GM12878 (cell line): ENCODE measurements around the gene NRP1.

Experiments
- CTCF ChIP-seq, 3 experiments: IDR thresholded peaks in 2 of 3; conservative IDR thresholded peaks in 1 of 3; 2 replicates each; pipeline ENCODE4 v1.5.1; 2011; ENCODE audit warnings: low read depth in 3 of 3, low read length in 3 of 3, mild to moderate bottlenecking in 3 of 3, control low read depth in 2 of 3, moderate library complexity in 2 of 3, inconsistent platforms in 1 of 3, mixed read lengths in 1 of 3; ENCODE audit not compliant: control insufficient read depth in 2 of 3, insufficient read depth in 1 of 3; ENCODE audit errors: extremely low read depth in 1 of 3
- KAT2A ChIP-seq: conservative IDR thresholded peaks from 2 replicates; pipeline ENCODE4 v1.6.1; 2011; ENCODE audit warnings: low read depth, low read length; ENCODE audit not compliant: control insufficient read depth
- NR2C2 ChIP-seq: IDR thresholded peaks from 2 replicates; pipeline ENCODE4 v1.6.1; 2011; ENCODE audit warnings: borderline replicate concordance, low read depth; ENCODE audit not compliant: control insufficient read depth, insufficient read length
- REST ChIP-seq: IDR thresholded peaks from 2 replicates; pipeline ENCODE4 v1.6.1; 2012; ENCODE audit warnings: mild to moderate bottlenecking, low read depth, low read length
- TF ChIP-seq, protein P1 (sequence below): IDR thresholded peaks from 2 replicates; pipeline ENCODE4 v1.6.1; 2011; ENCODE audit warnings: borderline replicate concordance, low read depth, mild to moderate bottlenecking, moderate library complexity, low read length; ENCODE audit not compliant: insufficient read depth, poor library complexity, severe bottlenecking

GRCh38 chr10:33228426-33228825, 106.0 kb downstream of the NRP1 start:
- TF ChIP-seq NR2C2 (no peak), CTCF (IDR thresholded peaks at IDR 0.05 in 2 of 3, conservative IDR thresholded peaks at IDR 0.05 in 1 of 3; ENCODE audit: control insufficient read depth in 2 of 3, extremely low read depth in 1 of 3, insufficient read depth in 1 of 3, low read depth in 3 of 3, low read length in 3 of 3) (no peak), KAT2A (no peak), REST (no peak)
- TF ChIP-seq, protein P1, sequence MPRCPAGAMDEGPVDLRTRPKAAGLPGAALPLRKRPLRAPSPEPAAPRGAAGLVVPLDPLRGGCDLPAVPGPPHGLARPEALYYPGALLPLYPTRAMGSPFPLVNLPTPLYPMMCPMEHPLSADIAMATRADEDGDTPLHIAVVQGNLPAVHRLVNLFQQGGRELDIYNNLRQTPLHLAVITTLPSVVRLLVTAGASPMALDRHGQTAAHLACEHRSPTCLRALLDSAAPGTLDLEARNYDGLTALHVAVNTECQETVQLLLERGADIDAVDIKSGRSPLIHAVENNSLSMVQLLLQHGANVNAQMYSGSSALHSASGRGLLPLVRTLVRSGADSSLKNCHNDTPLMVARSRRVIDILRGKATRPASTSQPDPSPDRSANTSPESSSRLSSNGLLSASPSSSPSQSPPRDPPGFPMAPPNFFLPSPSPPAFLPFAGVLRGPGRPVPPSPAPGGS: no peak
